GM20000 (cell line): ENCODE data around the gene IPO13.

Experiments
- DNase-seq: peaks from one replicate; pipeline ENCODE4 v3.0.0; 2012; ENCODE audit warnings: low spot score
- TF ChIP-seq, protein P1 (sequence below): IDR thresholded peaks from 2 replicates; pipeline ENCODE4 v1.5.1; 2012; ENCODE audit warnings: mild to moderate bottlenecking, control low read depth; ENCODE audit errors: extremely low read depth, missing control alignments

IPO13 gene

DNA sequence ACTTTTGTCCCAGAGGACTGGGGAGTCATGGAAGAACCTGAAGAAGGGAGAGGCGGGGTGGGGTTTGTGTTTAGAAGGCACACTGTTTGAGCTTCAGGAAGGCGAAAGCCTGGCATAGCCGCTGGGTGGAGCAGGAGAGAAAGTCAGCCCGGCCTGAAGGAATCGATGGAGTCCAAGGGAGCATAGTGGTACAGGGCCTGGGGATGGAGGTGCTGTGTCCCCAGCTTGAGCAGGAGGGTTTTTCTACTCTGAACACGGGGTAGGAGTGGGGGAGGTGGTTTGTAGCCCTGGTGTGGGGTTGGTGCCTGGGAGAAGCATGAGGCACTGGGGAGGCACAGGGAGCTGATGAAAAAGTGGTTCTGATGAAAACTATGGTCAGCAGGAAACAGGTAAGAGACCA is 40.0 kb downstream of the IPO13 start:
- DNase-seq = no peak
- TF ChIP-seq, protein P1, sequence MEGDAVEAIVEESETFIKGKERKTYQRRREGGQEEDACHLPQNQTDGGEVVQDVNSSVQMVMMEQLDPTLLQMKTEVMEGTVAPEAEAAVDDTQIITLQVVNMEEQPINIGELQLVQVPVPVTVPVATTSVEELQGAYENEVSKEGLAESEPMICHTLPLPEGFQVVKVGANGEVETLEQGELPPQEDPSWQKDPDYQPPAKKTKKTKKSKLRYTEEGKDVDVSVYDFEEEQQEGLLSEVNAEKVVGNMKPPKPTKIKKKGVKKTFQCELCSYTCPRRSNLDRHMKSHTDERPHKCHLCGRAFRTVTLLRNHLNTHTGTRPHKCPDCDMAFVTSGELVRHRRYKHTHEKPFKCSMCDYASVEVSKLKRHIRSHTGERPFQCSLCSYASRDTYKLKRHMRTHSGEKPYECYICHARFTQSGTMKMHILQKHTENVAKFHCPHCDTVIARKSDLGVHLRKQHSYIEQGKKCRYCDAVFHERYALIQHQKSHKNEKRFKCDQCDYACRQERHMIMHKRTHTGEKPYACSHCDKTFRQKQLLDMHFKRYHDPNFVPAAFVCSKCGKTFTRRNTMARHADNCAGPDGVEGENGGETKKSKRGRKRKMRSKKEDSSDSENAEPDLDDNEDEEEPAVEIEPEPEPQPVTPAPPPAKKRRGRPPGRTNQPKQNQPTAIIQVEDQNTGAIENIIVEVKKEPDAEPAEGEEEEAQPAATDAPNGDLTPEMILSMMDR = no peak

DNA sequence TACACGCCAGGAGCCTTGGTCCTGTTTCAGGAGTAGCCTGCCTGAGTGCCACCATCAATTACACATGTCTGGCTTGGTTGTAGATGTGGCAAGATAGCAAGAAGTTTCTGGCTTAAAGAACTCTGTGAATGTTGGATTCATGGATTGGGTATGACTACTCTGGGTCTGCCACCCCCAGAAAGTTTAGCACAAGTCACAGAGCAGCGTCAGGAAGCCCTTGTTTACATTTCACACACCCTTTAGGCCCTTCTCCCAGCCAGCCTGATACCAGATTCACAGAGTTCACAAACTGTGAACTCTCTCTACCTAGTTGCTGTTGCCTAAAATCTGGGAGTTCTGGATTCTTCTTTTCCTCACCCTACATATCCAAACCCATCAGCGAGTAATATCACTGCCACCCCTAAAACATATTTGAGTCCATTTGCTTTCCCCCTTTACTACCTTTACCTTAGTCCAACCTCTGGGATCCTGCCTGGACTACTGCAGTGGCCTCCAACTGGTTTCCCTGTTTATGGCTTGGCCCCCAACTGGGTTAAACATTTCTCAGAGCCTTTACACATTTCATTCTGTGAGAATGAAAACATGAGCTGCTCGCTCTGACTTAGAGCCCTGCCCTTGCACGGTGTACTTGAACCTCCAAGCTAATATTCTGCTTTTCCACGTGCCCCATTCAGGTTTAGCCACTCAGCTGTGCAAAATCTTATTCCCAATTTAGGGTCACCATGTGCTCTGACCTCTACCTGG is 40.6 kb downstream of the IPO13 start:
- DNase-seq = no peak
- TF ChIP-seq, protein P1 = no peak

GRCh38 chr1:43990271-43991199 is 43.8 kb downstream of the IPO13 start:
- TF ChIP-seq, protein P1 = no peak
- DNase-seq = peak; percentile 34

DNA sequence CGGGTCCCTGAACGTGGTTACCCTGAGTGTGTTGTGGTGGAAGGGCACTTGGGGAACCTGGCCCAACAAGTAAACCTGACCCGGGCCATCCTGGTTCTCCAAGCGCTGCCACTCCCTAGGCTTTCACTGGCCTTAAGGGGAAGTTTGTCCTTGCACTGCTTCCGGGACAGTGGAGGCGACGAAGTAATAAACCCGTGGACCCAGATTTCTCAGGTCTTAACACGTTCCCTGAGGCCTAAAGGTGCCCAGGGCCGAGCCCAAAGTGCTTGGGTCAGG is 44.4 kb downstream of the IPO13 start:
- no peak for DNase-seq
- TF ChIP-seq, protein P1 = no peak

DNA sequence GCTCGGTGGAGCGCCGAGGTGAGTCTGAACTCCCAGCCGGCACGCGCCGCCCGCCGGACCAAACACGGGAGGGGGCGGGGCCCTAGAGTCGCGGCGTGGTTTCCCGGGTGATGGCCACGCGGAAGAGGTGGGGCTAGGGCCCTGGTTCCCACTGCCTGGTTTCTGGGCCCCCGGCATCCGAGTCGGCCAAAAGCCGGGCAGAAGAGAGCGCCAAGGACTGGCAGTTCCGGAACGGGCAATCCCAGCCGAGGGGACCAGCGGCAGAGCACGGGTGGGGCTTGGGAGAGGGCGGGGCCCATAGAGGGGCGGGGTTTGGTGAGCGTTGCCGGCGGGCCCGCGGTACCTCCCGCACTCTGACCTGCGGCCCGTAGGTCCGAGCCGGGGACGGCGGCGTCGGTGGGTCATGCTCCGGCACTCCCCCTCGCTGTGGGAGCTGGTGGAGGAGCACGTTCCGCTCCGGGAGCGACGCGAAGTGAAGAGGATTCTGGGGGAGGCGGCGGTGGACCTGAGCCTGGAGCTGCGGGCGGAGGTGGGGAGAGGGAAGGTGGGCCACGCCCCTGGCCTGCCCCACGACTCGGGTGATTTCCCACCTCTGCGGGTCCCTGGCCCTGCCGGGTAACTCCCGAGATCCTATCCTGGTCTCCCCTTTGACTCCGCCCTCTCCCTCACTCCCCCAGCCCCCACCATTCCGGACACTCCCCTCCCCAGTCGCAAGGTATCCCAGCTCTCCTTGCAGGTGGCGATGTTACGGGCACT is 44.9 kb downstream of the IPO13 start, which contains the start of gene CCDC24:
Gene CCDC24 (plus strand): TSS at position 124 of the 756 bp plus-strand sequence. CDS start 280 bp downstream, at position 404.
- TF ChIP-seq, protein P1 = no peak
- peak; percentile 90 for DNase-seq

DNA sequence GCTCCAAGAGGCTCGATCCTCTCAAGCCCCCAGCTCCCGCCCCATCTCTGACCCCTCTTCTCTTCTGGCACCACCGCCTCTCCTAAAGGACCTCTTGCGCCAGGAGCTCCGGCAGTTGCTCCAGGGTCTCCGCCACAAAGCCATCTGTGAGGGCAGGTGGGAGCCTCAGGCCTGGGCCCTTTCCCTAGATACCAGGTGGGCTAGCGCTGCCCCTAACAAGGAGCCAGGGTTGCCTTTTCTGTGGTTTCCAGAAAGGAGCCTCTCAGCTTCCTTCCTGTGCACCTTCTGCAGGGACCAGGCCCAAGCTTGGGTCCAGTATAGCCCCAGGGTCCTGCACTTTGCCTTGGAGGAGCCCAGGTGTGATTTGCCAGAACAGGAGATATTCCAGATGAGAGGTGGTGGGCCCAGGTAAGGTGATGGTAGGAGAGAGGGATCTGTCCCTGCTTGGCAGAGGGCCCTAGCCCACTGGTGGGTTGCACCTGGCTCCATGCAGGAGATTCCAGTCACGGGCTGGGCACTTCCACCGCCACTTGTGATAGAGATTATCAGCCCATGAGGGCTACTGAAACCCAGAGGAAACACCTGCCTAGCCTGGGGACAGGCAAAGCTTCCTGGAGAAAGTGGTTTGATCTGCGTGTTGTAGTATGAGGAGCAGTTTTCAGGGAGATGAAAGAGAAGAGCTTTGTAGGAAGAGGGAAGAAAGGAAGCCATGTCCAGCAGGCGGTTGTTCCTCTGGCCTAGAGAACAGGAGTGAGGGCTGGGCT is 45.7 kb downstream of the IPO13 start:
- TF ChIP-seq, protein P1 = no peak
- DNase-seq = no peak
